Mesendoderm (in vitro differentiated cells): ENCODE data around the gene RBFOX1.

ENCODE experiments used
- DNase-seq: peaks from one replicate; pipeline ENCODE4 v3.0.0; 2013
- H2AK5ac ChIP-seq: 2 replicates; pipeline ENCODE4 v1.6.1; 2013; ENCODE audit warnings: low read length, inconsistent platforms
- H2BK120ac ChIP-seq: 2 replicates; pipeline ENCODE4 v1.6.1; 2013; ENCODE audit warnings: low read depth, mild to moderate bottlenecking, low read length, moderate library complexity, mixed read lengths
- H2BK15ac ChIP-seq: replicated peaks from 2 replicates; pipeline ENCODE4 v1.6.1; 2013; ENCODE audit warnings: low read depth, mild to moderate bottlenecking, moderate library complexity
- H2BK5ac ChIP-seq: 2 replicates; pipeline ENCODE4 v1.6.1; 2013; ENCODE audit warnings: low read length, inconsistent platforms
- H3K18ac ChIP-seq: 2 replicates; pipeline ENCODE4 v1.6.1; 2013; ENCODE audit warnings: mild to moderate bottlenecking, low read length, mixed read lengths
- H3K23ac ChIP-seq: one replicate; pipeline ENCODE4 v1.6.1; 2013; ENCODE audit warnings: low read length
- H3K27ac ChIP-seq: 2 replicates; pipeline ENCODE4 v1.5.1; 2013; ENCODE audit warnings: low read depth, mild to moderate bottlenecking, inconsistent platforms, low read length, moderate library complexity
- H3K27me3 ChIP-seq: 2 replicates; pipeline ENCODE4 v1.6.1; 2013; ENCODE audit warnings: low read length, control low read depth, mild to moderate bottlenecking, inconsistent platforms; ENCODE audit not compliant: insufficient read depth, poor library complexity
- H3K36me3 ChIP-seq: 2 replicates; pipeline ENCODE4 v1.6.1; 2013; ENCODE audit warnings: low read length, inconsistent platforms; ENCODE audit not compliant: control insufficient read depth, insufficient read depth
- H3K4ac ChIP-seq: one replicate; pipeline ENCODE4 v1.6.1; 2013; ENCODE audit warnings: low read depth, mild to moderate bottlenecking, low read length, moderate library complexity
- H3K4me1 ChIP-seq: 2 replicates; pipeline ENCODE4 v1.6.1; 2013; ENCODE audit warnings: low read depth, low read length, inconsistent platforms; ENCODE audit not compliant: control insufficient read depth
- H3K4me2 ChIP-seq: 2 replicates; pipeline ENCODE4 v1.6.1; 2013; ENCODE audit warnings: low read length
- H3K4me3 ChIP-seq: 2 replicates; pipeline ENCODE4 v1.5.1; 2013; ENCODE audit warnings: mild to moderate bottlenecking, low read length
- H3K56ac ChIP-seq: one replicate; pipeline ENCODE4 v1.6.1; 2013; ENCODE audit warnings: low read length
- H3K79me1 ChIP-seq: 2 replicates; pipeline ENCODE4 v1.6.1; 2013; ENCODE audit warnings: low read length, inconsistent platforms
- H3K79me2 ChIP-seq: 2 replicates; pipeline ENCODE4 v1.6.1; 2013; ENCODE audit warnings: mild to moderate bottlenecking, low read length; ENCODE audit not compliant: control insufficient read depth, insufficient read depth
- H3K9ac ChIP-seq: 2 replicates; pipeline ENCODE4 v1.6.1; 2013; ENCODE audit warnings: low read length, inconsistent platforms
- H4K5ac ChIP-seq: one replicate; pipeline ENCODE4 v1.6.1; 2013; ENCODE audit warnings: low read length
- H4K8ac ChIP-seq: one replicate; pipeline ENCODE4 v1.6.1; 2013; ENCODE audit warnings: low read depth, mild to moderate bottlenecking, control low read depth, low read length, moderate library complexity
- WGBS: extraction: QIAGEN DNeasy Blood & Tissue Kit; methylation state at CpG from one replicate; pipeline ENCODE4 v1.1.7; 2013; ENCODE audit warnings: low lambda C conversion rate, missing lambda C conversion rate; ENCODE audit not compliant: insufficient coverage; ENCODE audit errors: extremely low coverage; 5-methylcytosine and 5-hydroxymethylcytosine counted together

RBFOX1 gene

GRCh38 chr16:7324321-7324720 is 8.3 kb upstream of the RBFOX1 start:
- H3K23ac ChIP-seq, result no peak overlapping the region
- no peaks in the 10 kb centered on the region for H3K79me2 ChIP-seq
- no peaks in the 10 kb centered on the region for H3K79me1 ChIP-seq
- H3K36me3 ChIP-seq, result no peaks in the 10 kb centered on the region
- no peaks in the 10 kb centered on the region for H3K27me3 ChIP-seq
- H3K56ac ChIP-seq, result no peak overlapping the region
- H4K5ac ChIP-seq, result no peak overlapping the region
- peaks cover 2% of the 10 kb centered on the region for H3K4me1 ChIP-seq
- no peak for DNase-seq
- H2AK5ac ChIP-seq, result no peak overlapping the region
- no CpG with 5 or more reads among the region's 3 CpGs for WGBS
- H3K9ac ChIP-seq, result no peak overlapping the region
- H3K4me3 ChIP-seq, result no peak overlapping the region
- H3K4me2 ChIP-seq, result no peak overlapping the region
- H2BK120ac ChIP-seq, result no peak overlapping the region
- no peak overlapping the region for H2BK15ac ChIP-seq
- H3K18ac ChIP-seq, result no peak overlapping the region
- no peak overlapping the region for H4K8ac ChIP-seq
- H2BK5ac ChIP-seq, result no peak overlapping the region
- no peak overlapping the region for H3K27ac ChIP-seq
- H3K4ac ChIP-seq, result no peak overlapping the region

GRCh38 chr16:7325834-7326233 is 6.8 kb upstream of the RBFOX1 start:
- Histone ChIP-seq H3K4me3 (no peak overlapping the region), H3K56ac (no peak overlapping the region), H3K79me2 (no peaks in the 10 kb centered on the region), H3K4me1 (peaks cover 2% of the 10 kb centered on the region), H3K9ac (no peak overlapping the region), H3K18ac (no peak overlapping the region), H3K4me2 (no peak overlapping the region), H2BK15ac (no peak overlapping the region), H3K36me3 (no peaks in the 10 kb centered on the region), H4K5ac (no peak overlapping the region), H2BK120ac (no peak overlapping the region), H4K8ac (no peak overlapping the region), H3K27ac (no peak overlapping the region), H3K79me1 (no peaks in the 10 kb centered on the region), H3K23ac (no peak overlapping the region), H2AK5ac (no peak overlapping the region), H3K4ac (no peak overlapping the region), H3K27me3 (no peaks in the 10 kb centered on the region), H2BK5ac (no peak overlapping the region)
- peak; percentile 23 for DNase-seq
- no CpG with 5 or more reads among the region's 3 CpGs for WGBS

GRCh38 chr16:7330709-7331108 is 1.9 kb upstream of the RBFOX1 start:
- peaks cover 2% of the 10 kb centered on the region for H3K4me1 ChIP-seq
- no peaks in the 10 kb centered on the region for H3K36me3 ChIP-seq
- H2AK5ac ChIP-seq, result no peak overlapping the region
- H4K8ac ChIP-seq, result no peak overlapping the region
- H3K27me3 ChIP-seq, result no peaks in the 10 kb centered on the region
- H3K4me3 ChIP-seq, result no peak overlapping the region
- H3K4me2 ChIP-seq, result no peak overlapping the region
- WGBS, result no CpG with 5 or more reads among the region's 8 CpGs
- H2BK120ac ChIP-seq, result no peak overlapping the region
- H3K27ac ChIP-seq, result no peak overlapping the region
- no peaks in the 10 kb centered on the region for H3K79me1 ChIP-seq
- H3K79me2 ChIP-seq, result no peaks in the 10 kb centered on the region
- no peak overlapping the region for H2BK15ac ChIP-seq
- no peak overlapping the region for H3K23ac ChIP-seq
- H2BK5ac ChIP-seq, result no peak overlapping the region
- H3K4ac ChIP-seq, result no peak overlapping the region
- no peak overlapping the region for H4K5ac ChIP-seq
- H3K56ac ChIP-seq, result no peak overlapping the region
- no peak overlapping the region for H3K9ac ChIP-seq
- no peak for DNase-seq
- no peak overlapping the region for H3K18ac ChIP-seq

- Histone ChIP-seq H3K79me2 (no peaks in the 10 kb centered on the region), H3K27ac (no peak overlapping the region), H3K4me3 (no peak overlapping the region), H2BK5ac (no peak overlapping the region), H4K8ac (no peak overlapping the region), H4K5ac (no peak overlapping the region), H3K23ac (no peak overlapping the region), H3K79me1 (no peaks in the 10 kb centered on the region), H2AK5ac (no peak overlapping the region), H3K56ac (no peak overlapping the region), H2BK15ac (no peak overlapping the region), H3K4me1 (peaks cover 2% of the 10 kb centered on the region), H3K4me2 (no peak overlapping the region), H3K4ac (no peak overlapping the region), H2BK120ac (no peak overlapping the region), H3K9ac (no peak overlapping the region), H3K36me3 (no peaks in the 10 kb centered on the region), H3K27me3 (no peaks in the 10 kb centered on the region), H3K18ac (no peak overlapping the region)
- no peak for DNase-seq
- no CpG with 5 or more reads among the region's 6 CpGs for WGBS
These were observed 648 bp upstream of the RBFOX1 start for GRCh38 chr16:7331997-7332396.

GRCh38 chr16:7333180-7333725 is 608 bp downstream of the RBFOX1 start:
- H3K23ac ChIP-seq, result no peak overlapping the region
- no peak overlapping the region for H4K5ac ChIP-seq
- no peak overlapping the region for H2BK120ac ChIP-seq
- no peak overlapping the region for H4K8ac ChIP-seq
- H3K4me1 ChIP-seq, result peaks cover 2% of the 10 kb centered on the region
- H3K4me2 ChIP-seq, result no peak overlapping the region
- H3K18ac ChIP-seq, result no peak overlapping the region
- no peak overlapping the region for H3K9ac ChIP-seq
- no peak overlapping the region for H2BK5ac ChIP-seq
- DNase-seq, result no peak
- no peak overlapping the region for H3K4ac ChIP-seq
- no peaks in the 10 kb centered on the region for H3K79me1 ChIP-seq
- H3K27ac ChIP-seq, result no peak overlapping the region
- no peak overlapping the region for H3K4me3 ChIP-seq
- no CpG with 5 or more reads among the region's 6 CpGs for WGBS
- no peak overlapping the region for H2AK5ac ChIP-seq
- no peak overlapping the region for H2BK15ac ChIP-seq
- H3K27me3 ChIP-seq, result no peaks in the 10 kb centered on the region
- no peaks in the 10 kb centered on the region for H3K79me2 ChIP-seq
- no peaks in the 10 kb centered on the region for H3K36me3 ChIP-seq
- H3K56ac ChIP-seq, result no peak overlapping the region

GRCh38 chr16:7334801-7335560 is 2.3 kb downstream of the RBFOX1 start:
- H2BK120ac ChIP-seq, result no peak overlapping the region
- H3K4me2 ChIP-seq, result no peak overlapping the region
- no peak overlapping the region for H3K9ac ChIP-seq
- H3K4me3 ChIP-seq, result no peak overlapping the region
- no peaks in the 10 kb centered on the region for H3K36me3 ChIP-seq
- H2AK5ac ChIP-seq, result no peak overlapping the region
- H2BK5ac ChIP-seq, result no peak overlapping the region
- no peaks in the 10 kb centered on the region for H3K27me3 ChIP-seq
- no peak overlapping the region for H3K18ac ChIP-seq
- no peak overlapping the region for H3K27ac ChIP-seq
- H3K79me2 ChIP-seq, result no peaks in the 10 kb centered on the region
- no peak overlapping the region for H3K56ac ChIP-seq
- H3K23ac ChIP-seq, result no peak overlapping the region
- peaks cover 2% of the 10 kb centered on the region for H3K4me1 ChIP-seq
- no peak overlapping the region for H3K4ac ChIP-seq
- WGBS, result no CpG with 5 or more reads among the region's 3 CpGs
- no peak overlapping the region for H2BK15ac ChIP-seq
- DNase-seq, result peak; percentile 65
- H4K5ac ChIP-seq, result no peak overlapping the region
- no peaks in the 10 kb centered on the region for H3K79me1 ChIP-seq
- H4K8ac ChIP-seq, result no peak overlapping the region
